Activated CD4-positive, alpha-beta memory T cell treated with anti-CD3 and anti-CD28 coated beads, Interleukin-2, amount 10 ng/mL, durations not matched to agents 7 days and 5 days (primary cell): Measurements from ENCODE around the gene RNASEH2B. TPM values are rescaled to one million over a fixed set of nuclear protein-coding genes. Genes with fewer than 3 reads are reported as not detected.

Experiments used
- CTCF ChIA-PET: fragments of 350-600 bp; sonication (Branson Sonifier 250); formaldehyde crosslinking; loops from one replicate; lab custom pipeline; 2021; ENCODE audit warnings: antibody characterized with exemption, inconsistent platforms; lab: Charles Lee
- POLR2A ChIA-PET: fragments of 350-600 bp; sonication (Branson Sonifier 250); formaldehyde crosslinking; loops from one replicate; lab custom pipeline; 2021; ENCODE audit warnings: antibody characterized with exemption; lab: Charles Lee
- DNase-seq: peaks from one replicate; pipeline ENCODE4 v3.0.0-alpha.2; 2020
- H3K27ac Mint-ChIP-seq: one replicate; pipeline ENCODE4 v1.8.0; 2021; ENCODE audit warnings: mild to moderate bottlenecking, mixed read lengths
- H3K27me3 Mint-ChIP-seq: one replicate; pipeline ENCODE4 v1.8.0; 2021; ENCODE audit warnings: mixed read lengths
- H3K36me3 Mint-ChIP-seq: one replicate; pipeline ENCODE4 v1.8.0; 2021; ENCODE audit warnings: low read depth, mixed read lengths
- H3K4me1 Mint-ChIP-seq: one replicate; pipeline ENCODE4 v1.8.0; 2021; ENCODE audit warnings: mixed read lengths
- H3K4me3 Mint-ChIP-seq: one replicate; pipeline ENCODE4 v1.8.0; 2021; ENCODE audit warnings: mild to moderate bottlenecking, mixed read lengths
- H3K9me3 Mint-ChIP-seq: one replicate; pipeline ENCODE4 v1.8.0; 2021; ENCODE audit warnings: mixed read lengths
- total RNA-seq, 2 experiments: library from RNA; stranded (reverse); gene quantifications; one replicate each; pipeline ENCODE4 v1.2.3, GENCODE V29; 2021

The RNASEH2B gene
- total RNA-seq, 2 experiments from 2014 or later = 87.4 to 90.5 TPM

- no peak overlapping the region for H3K27ac Mint-ChIP-seq
- peaks cover 8% of the 10 kb centered on the region for H3K27me3 Mint-ChIP-seq
- POLR2A ChIA-PET = interaction anchor here (1.7 kb wide), 1 partner anchor 22 kb away, joined by 10 read pairs; no protein-coding TSS in a partner anchor
- DNase-seq = no peak
- peaks cover 36% of the 10 kb centered on the region for H3K4me1 Mint-ChIP-seq
- peaks cover 4% of the 10 kb centered on the region for H3K9me3 Mint-ChIP-seq
- CTCF ChIA-PET = interaction anchor here (8.2 kb wide), 1 partner anchor 22 kb away, joined by 131 read pairs; the partner anchor contains the start of gene RNASEH2B
- peaks cover 4% of the 10 kb centered on the region for H3K36me3 Mint-ChIP-seq
- H3K4me3 Mint-ChIP-seq = no peak overlapping the region
Observed at GRCh38 chr13:50889317-50889716, 20.3 kb upstream of the RNASEH2B start.

GRCh38 chr13:50891206-50891605 is 18.4 kb upstream of the RNASEH2B start:
- H3K4me1 Mint-ChIP-seq = peaks cover 44% of the 10 kb centered on the region
- ChIA-PET POLR2A (interaction anchor here (0.8 to 6.2 kb wide), 11 partner anchors 11 to 1396 kb away, joined by 3 to 247 read pairs (median 7); partner anchors contain the start of genes PHF11 and RNASEH2B), CTCF (interaction anchor here (0.8 to 8.2 kb wide), 3 partner anchors 20 to 894 kb away, joined by 3 to 131 read pairs (median 17); partner anchors contain the start of gene RNASEH2B)
- H3K9me3 Mint-ChIP-seq = peaks cover 13% of the 10 kb centered on the region
- H3K36me3 Mint-ChIP-seq = peaks cover 14% of the 10 kb centered on the region
- peaks cover 7% of the 10 kb centered on the region for H3K27me3 Mint-ChIP-seq
- H3K27ac Mint-ChIP-seq = no peak overlapping the region
- DNase-seq = no peak
- no peak overlapping the region for H3K4me3 Mint-ChIP-seq

DNA sequence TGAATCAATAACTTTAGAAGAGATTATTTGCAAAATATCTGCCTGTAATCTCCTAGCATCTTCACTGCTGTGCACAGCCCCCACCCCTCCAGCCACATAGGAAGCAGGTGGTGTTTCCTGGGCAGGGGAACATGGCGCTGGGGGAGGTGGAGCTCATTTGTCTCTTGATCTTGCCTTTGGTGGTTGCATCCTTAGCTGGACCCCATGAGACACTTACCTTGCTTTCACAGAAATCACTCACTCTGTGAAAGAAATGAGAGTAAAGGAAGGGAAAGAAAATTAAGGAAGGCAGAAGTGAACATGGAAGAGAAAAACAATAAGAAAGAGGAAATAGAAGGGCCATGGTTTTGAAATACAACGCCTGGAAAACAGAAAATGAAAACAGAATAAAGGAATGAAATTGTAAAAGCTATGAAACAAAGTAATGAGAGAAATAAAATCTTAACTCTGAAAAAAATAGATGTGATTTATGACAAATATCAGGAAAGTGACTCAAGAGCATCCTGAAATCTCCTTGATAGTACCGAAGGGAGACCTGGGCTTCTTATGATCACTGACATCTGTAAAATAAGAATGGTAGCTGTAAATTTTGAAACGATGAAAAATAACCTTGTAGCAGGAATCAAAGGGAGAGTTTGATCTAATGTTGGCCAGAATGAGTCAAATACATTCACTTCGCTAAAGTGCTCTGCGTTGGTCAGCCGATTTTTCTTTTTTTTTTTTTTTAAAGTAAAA is 17.2 kb upstream of the RNASEH2B start:
- POLR2A ChIA-PET = interaction anchor here (0.6 to 6.2 kb wide), 23 partner anchors 10 to 1448 kb away, joined by 3 to 247 read pairs (median 4); partner anchors contain the start of genes CAB39L, PHF11, RNASEH2B and SETDB2

GRCh38 chr13:50893211-50893852 is 16.3 kb upstream of the RNASEH2B start:
- POLR2A ChIA-PET = interaction anchor here (0.7 to 6.2 kb wide), 18 partner anchors 9 to 1449 kb away, joined by 3 to 247 read pairs (median 5); partner anchors contain the start of genes CAB39L, KPNA3, RNASEH2B and SETDB2
- CTCF ChIA-PET = interaction anchor here (0.5 to 8.2 kb wide), 6 partner anchors 11 to 1557 kb away, joined by 3 to 131 read pairs (median 6); partner anchors contain the start of genes RNASEH2B and VPS36
- peaks cover 17% of the 10 kb centered on the region for H3K36me3 Mint-ChIP-seq
- peak overlapping the region; percentile 96 for H3K27ac Mint-ChIP-seq
- peaks cover 14% of the 10 kb centered on the region for H3K9me3 Mint-ChIP-seq
- H3K27me3 Mint-ChIP-seq = peaks cover 2% of the 10 kb centered on the region
- peak overlapping the region; percentile 69 for H3K4me3 Mint-ChIP-seq
- H3K4me1 Mint-ChIP-seq = peaks cover 47% of the 10 kb centered on the region
- DNase-seq = peak; percentile 45

More for the DNA sequence above, 17.2 kb upstream of the RNASEH2B start:
- Mint-ChIP-seq H3K27me3 (no peaks in the 10 kb centered on the region), H3K4me1 (peaks cover 47% of the 10 kb centered on the region), H3K9me3 (peaks cover 14% of the 10 kb centered on the region), H3K27ac (peak overlapping the region; percentile 98), H3K36me3 (peaks cover 17% of the 10 kb centered on the region), H3K4me3 (peak overlapping the region; percentile 76)
- CTCF ChIA-PET = interaction anchor here (0.6 to 8.2 kb wide), 4 partner anchors 17 to 1558 kb away, joined by 3 to 131 read pairs (median 10); partner anchors contain the start of genes RNASEH2B and VPS36
- peak; percentile 67 for DNase-seq

DNA sequence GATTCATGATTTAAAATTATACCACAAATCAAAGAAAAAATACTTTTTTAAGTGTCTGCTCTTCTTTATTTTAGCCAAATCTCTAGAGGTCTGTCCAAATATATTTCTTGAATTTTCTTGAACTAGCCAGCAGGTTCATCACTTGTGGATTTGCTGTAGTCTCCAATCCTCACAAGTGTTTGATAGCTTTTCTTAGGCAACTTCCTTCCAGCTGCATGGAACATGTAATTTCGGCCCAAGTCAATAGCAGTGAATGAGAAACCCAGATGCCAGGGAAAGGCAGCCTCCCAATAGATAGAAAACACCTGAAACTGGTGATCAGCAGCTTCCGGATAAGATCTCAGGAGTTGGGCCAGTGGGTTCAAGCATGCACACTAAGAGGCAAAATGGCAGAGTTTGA is 15.6 kb upstream of the RNASEH2B start:
- H3K4me1 Mint-ChIP-seq = peaks cover 47% of the 10 kb centered on the region
- ChIA-PET CTCF (interaction anchor here (2.0 to 8.2 kb wide), 3 partner anchors 10 to 176 kb away, joined by 8 to 131 read pairs (median 17); partner anchors contain the start of gene RNASEH2B), POLR2A (interaction anchor here (1.1 to 6.2 kb wide), 8 partner anchors 8 to 1450 kb away, joined by 5 to 247 read pairs (median 19); partner anchors contain the start of genes CAB39L, RNASEH2B and SETDB2)
- no peak for DNase-seq
- peak overlapping the region; percentile 96 for H3K27ac Mint-ChIP-seq
- no peak overlapping the region for H3K4me3 Mint-ChIP-seq
- peaks cover 2% of the 10 kb centered on the region for H3K27me3 Mint-ChIP-seq
- peaks cover 17% of the 10 kb centered on the region for H3K36me3 Mint-ChIP-seq
- peaks cover 14% of the 10 kb centered on the region for H3K9me3 Mint-ChIP-seq

DNA sequence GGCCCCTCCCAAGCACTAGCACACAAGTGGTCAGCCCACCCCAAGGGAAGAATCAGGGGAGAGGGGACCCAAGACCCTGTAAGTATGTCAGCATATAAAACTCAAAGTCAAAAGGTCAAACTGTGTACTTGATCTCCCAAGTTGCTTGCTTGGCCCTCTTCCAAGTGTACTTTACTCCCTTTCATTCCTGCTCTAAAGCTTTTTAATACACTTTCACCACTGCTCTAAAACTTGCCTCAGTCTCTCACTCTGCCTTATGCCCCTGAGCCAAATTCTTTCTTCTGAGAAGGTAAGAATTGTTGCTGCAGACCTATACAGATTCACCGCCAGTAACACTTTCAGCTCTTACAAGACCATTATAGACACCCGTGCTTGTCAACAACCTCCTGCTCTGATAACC is 15.1 kb upstream of the RNASEH2B start:
- Mint-ChIP-seq H3K27me3 (peaks cover 2% of the 10 kb centered on the region), H3K4me1 (peaks cover 47% of the 10 kb centered on the region), H3K27ac (peak overlapping the region; percentile 96), H3K4me3 (no peak overlapping the region), H3K9me3 (peaks cover 14% of the 10 kb centered on the region), H3K36me3 (peaks cover 17% of the 10 kb centered on the region)
- DNase-seq = no peak
- ChIA-PET CTCF (interaction anchor here (2.0 to 8.2 kb wide), 2 partner anchors 10 to 17 kb away, joined by 8 to 131 read pairs; partner anchors contain the start of gene RNASEH2B), POLR2A (interaction anchor here (1.1 to 6.2 kb wide), 6 partner anchors 7 to 813 kb away, joined by 5 to 247 read pairs (median 36); partner anchors contain the start of gene RNASEH2B)

DNA sequence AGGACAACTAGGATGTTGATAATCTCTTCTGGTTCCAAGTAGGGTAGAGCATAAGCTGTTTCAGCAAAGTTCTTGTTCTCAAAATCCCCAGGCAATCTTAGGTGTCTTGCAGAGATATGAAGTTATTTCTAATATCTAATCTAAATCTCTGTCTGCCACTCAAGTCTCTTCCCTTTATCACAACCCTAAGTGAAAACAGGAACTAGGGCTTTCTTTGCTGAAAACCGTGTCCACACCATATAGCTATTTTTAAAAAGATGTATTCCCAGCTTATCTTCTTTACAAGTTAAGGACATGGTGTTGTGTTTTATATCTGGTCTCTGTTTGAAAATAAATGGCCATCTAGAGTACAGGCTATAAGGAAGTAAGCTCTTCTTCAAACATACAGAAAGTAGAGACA is 11.3 kb upstream of the RNASEH2B start:
- Mint-ChIP-seq H3K36me3 (peaks cover 17% of the 10 kb centered on the region), H3K4me1 (peaks cover 21% of the 10 kb centered on the region), H3K27ac (no peak overlapping the region), H3K27me3 (peaks cover 2% of the 10 kb centered on the region), H3K4me3 (no peak overlapping the region), H3K9me3 (peaks cover 12% of the 10 kb centered on the region)
- ChIA-PET POLR2A (interaction anchor here (1.1 to 1.7 kb wide), 3 partner anchors 11 to 15 kb away, joined by 3 to 5 read pairs (median 4); no protein-coding TSS in a partner anchor), CTCF (interaction anchor here (1.5 to 1.6 kb wide), 2 partner anchors 11 to 13 kb away, joined by 5 to 6 read pairs; partner anchors contain the start of gene RNASEH2B)
- no peak for DNase-seq

GRCh38 chr13:50901701-50902100 is 7.9 kb upstream of the RNASEH2B start:
- no peaks in the 10 kb centered on the region for H3K4me1 Mint-ChIP-seq
- no peak overlapping the region for H3K4me3 Mint-ChIP-seq

GRCh38 chr13:50905256-50905655 is 4.3 kb upstream of the RNASEH2B start:
- H3K27ac Mint-ChIP-seq = no peak overlapping the region
- ChIA-PET CTCF (interaction anchor here (2.6 kb wide), 1 partner anchor 11 kb away, joined by 8 read pairs; no protein-coding TSS in a partner anchor), POLR2A (no interaction called here)
- peaks cover 1% of the 10 kb centered on the region for H3K36me3 Mint-ChIP-seq
- H3K9me3 Mint-ChIP-seq = no peaks in the 10 kb centered on the region
- H3K4me1 Mint-ChIP-seq = peaks cover 8% of the 10 kb centered on the region
- no peak overlapping the region for H3K4me3 Mint-ChIP-seq
- no peaks in the 10 kb centered on the region for H3K27me3 Mint-ChIP-seq
- no peak for DNase-seq

More at GRCh38 chr13:50901701-50902100, 7.9 kb upstream of the RNASEH2B start:
- peaks cover 2% of the 10 kb centered on the region for H3K27me3 Mint-ChIP-seq
- no peaks in the 10 kb centered on the region for H3K9me3 Mint-ChIP-seq
- DNase-seq = no peak
- ChIA-PET CTCF (interaction anchor here (3.4 kb wide), 1 partner anchor 10 kb away, joined by 13 read pairs; no protein-coding TSS in a partner anchor), POLR2A (interaction anchor here (1.1 to 2.5 kb wide), 4 partner anchors 8 to 11 kb away, joined by 3 to 12 read pairs (median 4); no protein-coding TSS in a partner anchor)
- H3K36me3 Mint-ChIP-seq = no peaks in the 10 kb centered on the region
- H3K27ac Mint-ChIP-seq = no peak overlapping the region

- Mint-ChIP-seq H3K27ac (no peak overlapping the region), H3K4me3 (no peak overlapping the region), H3K9me3 (no peaks in the 10 kb centered on the region), H3K4me1 (peaks cover 21% of the 10 kb centered on the region), H3K27me3 (no peaks in the 10 kb centered on the region), H3K36me3 (peaks cover 5% of the 10 kb centered on the region)
- ChIA-PET CTCF (interaction anchor here (2.1 to 9.1 kb wide), 2 partner anchors 10 to 15 kb away, joined by 5 to 131 read pairs; no protein-coding TSS in a partner anchor), POLR2A (interaction anchor here (4.7 to 7.6 kb wide), 3 partner anchors 14 to 826 kb away, joined by 117 to 247 read pairs (median 128); no protein-coding TSS in a partner anchor)
- DNase-seq = no peak
Observed at GRCh38 chr13:50907781-50908180, 1.8 kb upstream of the RNASEH2B start.

DNA sequence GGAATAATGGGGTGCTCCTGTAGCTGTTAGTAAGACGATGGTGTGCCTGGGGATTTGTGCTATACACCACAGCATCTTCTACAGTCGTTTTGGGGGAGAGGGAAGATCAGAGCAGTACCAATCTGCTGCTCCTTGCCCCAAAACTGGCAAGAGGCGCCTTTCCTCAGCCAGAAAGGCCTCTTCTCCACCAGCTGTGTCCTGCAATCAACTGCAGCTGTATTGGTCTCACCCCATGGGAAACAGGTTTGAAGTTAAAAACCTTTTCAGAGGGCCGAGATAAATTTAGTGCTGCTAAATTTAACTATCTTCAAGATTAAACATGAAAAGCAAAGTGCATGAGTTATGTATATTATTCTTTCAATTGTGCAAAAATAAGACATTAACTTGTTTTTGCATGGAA is 1.2 kb upstream of the RNASEH2B start:
- DNase-seq = no peak
- no peaks in the 10 kb centered on the region for H3K9me3 Mint-ChIP-seq
- peaks cover 5% of the 10 kb centered on the region for H3K36me3 Mint-ChIP-seq
- peak overlapping the region; percentile 38 for H3K4me3 Mint-ChIP-seq
- H3K27me3 Mint-ChIP-seq = no peaks in the 10 kb centered on the region
- CTCF ChIA-PET = interaction anchor here (1.1 to 9.1 kb wide), 3 partner anchors 10 to 932 kb away, joined by 3 to 131 read pairs (median 5); no protein-coding TSS in a partner anchor
- H3K27ac Mint-ChIP-seq = peak overlapping the region; percentile 53
- POLR2A ChIA-PET = interaction anchor here (0.9 to 7.6 kb wide), 5 partner anchors 15 to 911 kb away, joined by 3 to 247 read pairs (median 117); partner anchors contain the start of gene TRIM13
- H3K4me1 Mint-ChIP-seq = peaks cover 26% of the 10 kb centered on the region
